NCI-H82 (cell line): ENCODE data around the gene QSOX2.
A peak's percentile ranks its signal among the peaks of the same experiment; 100 is the strongest.

Experiments
- DNase-seq: peaks from one replicate; lab custom pipeline; 2025; lab: John Stamatoyannopoulos, UW

Gene QSOX2

DNA sequence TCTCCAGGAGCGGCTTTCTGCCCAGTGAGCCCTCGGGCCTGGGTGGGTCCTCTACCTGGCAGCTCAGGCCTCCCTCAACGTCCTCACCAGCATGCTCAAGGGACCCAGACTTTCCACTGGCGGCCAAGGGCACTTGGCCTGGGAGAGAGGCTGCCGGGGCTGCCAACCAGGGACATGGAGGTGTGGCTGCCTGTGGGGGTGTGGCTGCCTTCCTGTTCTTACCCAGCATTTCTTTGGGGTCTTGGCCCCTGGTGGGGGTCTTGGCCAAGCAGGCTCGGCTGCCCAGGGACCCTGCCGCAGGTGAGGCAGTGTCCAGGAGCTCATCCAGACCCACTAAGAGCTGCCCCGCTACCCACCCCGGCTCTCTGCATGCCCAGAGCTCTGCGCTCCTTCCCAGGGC is 7.2 kb upstream of the QSOX2 start:
- no peak for DNase-seq

DNA sequence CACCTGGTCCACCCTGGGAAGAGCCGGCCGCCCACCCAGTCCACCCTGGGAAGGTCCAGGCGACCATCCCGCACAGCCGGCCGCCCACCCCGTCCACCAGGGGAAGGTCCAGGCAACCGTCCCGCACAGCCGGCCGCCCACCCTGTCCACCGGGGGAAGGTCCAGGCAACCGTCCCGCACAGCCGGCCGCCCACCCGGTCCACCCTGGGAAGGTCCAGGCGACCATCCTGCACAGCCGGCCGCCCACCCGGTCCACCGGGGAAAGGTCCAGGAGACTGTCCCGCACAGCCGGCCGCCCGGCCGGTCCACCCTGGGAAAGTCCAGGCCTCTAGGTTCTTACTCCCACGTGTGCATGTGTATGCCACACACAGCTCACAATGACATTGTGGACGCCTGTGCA is 6.7 kb upstream of the QSOX2 start:
- no peak for DNase-seq

DNA sequence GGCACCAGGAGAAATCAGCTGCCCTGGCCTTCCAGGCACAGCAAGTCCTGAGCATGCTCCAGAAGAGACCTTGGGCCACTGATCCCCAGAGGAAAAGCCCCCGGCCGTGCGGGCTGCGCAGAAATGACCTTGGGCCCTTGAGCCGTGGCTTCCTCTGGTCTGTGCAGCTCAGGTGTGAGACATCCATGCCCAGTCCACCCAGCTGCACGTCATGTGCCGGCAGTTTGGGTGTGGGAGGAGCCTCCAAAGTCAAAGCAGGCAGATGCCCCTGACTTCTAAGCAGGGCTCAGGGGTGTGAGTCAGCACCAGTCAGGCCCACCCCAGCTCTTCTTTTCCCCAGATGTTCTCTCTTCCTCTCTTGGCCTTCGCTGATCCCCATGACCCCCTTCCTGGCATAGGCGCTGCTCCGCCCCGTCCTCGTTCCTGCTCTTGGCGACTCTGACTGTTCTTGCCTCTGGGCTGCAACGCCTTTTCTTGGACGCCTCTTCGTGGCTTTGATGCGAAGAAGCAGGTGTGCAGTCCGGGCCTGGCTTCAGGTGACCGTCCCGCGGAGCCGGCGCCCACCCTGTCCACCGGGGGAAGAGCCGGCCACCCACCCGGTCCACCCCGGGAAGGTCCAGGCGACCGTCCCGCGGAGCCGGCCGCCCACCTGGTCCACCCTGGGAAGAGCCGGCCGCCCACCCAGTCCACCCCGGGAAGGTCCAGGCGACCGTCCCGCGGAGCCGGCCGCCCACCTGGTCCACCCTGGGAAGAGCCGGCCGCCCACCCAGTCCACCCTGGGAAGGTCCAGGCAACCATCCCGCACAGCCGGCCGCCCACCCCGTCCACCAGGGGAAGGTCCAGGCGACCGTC is 5.9 kb upstream of the QSOX2 start:
- no peak for DNase-seq

DNA sequence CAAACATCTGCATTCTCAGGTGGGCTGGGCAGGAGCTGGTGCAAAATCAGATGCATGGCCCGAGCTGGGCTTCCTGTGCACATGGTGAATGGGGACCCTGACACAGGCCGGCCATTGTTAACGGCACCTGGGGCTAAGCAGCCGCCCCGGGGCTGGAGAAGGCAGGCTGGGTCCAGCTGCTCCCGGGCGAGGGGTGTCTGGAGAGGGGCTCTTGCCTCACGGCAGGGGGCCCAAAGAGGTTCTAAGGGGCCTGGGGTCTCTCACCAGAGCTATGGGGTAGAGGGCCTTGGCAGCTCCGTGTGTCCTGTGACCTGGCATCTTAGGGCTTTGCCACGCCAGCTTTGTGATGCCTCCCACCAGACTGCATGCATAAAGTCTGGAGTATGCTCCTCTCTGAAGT is 5.1 kb upstream of the QSOX2 start:
- DNase-seq = no peak

DNA sequence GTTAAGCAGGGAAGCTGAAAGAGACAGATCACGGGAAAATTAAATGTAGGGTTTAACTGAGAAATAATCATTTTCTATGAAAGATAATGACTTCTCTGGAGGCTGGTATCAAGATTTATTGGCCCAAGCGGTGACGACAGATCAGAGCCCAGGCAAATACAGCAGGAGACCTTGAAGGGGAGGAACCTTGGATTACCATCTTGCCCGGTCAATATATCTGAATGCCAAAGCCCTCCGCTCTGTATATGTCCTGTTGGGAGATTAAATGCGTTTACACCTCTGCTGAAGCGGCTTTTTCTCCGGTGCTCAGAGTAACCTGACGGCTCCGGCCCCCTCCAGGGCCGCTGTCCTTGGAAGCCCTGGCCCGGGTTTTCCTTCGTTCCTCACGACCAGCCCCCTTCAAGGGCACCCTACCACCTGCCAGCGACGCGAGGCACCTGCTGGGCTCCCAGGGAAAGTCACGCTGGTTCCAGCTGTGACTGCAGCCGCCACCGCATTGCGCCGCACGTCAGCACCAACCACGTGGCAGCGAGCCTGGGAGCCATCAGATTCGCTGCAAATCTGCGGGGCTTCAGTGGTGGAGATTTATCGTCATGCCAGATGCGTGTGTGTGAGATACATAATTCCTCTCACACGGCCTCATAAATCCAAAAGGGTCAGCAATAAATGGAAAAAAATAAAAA is 4.4 kb upstream of the QSOX2 start:
- no peak for DNase-seq

DNA sequence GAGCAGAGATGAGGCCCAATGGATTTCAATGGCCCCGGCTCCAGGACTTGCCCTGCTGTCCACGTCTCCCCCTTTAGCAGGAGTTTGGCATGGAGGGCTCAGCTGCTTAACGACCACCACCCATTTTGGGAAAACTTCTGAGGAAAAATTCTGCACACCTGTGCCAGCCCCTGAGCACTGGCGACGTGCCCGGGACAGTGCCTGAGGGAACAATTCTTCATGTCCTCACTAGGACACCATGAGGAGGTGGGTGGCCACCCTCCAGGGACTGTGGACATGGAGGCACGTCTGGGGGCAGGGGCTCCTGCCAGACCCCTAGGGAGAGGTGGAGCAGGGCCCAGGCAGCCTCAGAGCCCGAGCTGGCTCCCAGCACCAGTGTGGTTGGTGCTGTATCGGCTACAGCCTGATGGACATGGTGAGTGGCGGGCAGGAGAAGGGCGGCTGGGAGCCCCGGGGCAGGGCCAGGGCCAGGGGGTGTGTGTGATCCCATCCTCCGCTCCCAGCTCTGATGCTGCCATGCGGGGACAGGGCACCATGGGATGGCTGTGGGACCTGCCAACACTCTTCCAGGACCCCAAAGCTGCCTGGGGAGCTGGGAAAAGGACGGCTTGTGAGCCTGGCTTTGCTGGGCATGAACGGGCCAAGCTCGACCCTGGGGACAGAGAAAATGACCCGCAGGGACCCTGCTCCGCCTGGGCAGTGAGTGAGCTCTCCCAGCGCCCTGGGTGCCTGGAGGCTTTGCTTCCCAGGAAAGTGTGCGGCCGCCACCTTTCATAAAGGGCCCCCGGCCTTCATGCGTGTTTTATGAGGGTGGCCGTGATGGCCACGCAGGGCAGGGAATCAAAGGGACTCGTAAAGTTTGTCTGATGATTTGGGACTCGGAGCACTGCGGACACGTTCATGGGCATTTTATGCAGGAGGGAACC is 3.6 kb upstream of the QSOX2 start:
- DNase-seq = no peak

DNA sequence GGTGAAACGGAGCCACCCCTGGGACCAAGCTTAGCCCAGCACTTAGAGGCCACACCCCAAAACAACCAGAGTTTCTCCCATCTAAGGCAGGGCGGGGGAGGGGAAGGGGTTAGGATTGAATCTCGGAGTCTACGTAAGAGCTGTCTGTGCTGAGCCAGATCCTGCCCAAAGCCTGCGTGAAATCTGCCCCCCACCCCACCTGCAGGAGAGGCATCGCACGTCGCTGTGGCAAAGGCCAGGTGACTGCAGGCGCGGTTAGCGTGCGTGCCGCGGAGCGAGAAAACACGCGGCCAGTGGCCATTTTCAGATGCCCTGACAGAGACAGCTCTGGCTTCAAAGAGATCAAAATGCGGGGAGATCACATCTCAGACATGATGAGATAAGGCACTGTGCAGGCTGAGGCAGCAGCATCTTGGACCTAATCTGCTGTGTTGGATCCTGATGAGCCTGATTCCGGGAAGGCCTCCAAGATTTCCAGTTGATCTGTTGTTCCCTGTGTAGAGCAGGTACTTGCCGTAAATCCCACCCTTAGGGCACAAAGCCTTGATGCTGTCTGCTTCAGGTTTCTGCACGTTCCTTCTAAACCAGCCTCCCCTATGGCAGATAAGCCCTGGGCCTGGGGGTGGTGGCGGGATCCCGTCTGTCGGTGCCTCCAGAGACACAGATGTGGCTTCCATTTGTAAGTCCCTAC is 2.5 kb upstream of the QSOX2 start:
- DNase-seq = peak; percentile 32

DNA sequence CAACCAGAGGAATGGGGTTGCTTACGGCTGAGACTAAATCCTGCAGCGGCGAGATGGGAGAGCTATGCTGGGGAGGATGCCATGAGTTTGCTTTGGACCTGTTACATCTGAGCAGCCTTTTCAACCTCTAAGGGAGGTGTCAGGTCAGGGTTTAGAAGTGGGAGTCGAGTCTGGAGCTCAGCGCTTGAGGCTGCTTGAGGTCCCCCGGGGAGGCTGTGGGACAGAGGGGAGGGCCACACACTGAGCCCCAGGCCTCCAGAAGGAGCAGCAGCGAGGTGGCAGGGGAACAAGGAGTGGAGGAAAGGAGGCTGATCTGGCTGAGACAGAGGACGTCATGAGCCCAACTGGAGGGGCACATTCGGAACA is 1.9 kb upstream of the QSOX2 start:
- no peak for DNase-seq

DNA sequence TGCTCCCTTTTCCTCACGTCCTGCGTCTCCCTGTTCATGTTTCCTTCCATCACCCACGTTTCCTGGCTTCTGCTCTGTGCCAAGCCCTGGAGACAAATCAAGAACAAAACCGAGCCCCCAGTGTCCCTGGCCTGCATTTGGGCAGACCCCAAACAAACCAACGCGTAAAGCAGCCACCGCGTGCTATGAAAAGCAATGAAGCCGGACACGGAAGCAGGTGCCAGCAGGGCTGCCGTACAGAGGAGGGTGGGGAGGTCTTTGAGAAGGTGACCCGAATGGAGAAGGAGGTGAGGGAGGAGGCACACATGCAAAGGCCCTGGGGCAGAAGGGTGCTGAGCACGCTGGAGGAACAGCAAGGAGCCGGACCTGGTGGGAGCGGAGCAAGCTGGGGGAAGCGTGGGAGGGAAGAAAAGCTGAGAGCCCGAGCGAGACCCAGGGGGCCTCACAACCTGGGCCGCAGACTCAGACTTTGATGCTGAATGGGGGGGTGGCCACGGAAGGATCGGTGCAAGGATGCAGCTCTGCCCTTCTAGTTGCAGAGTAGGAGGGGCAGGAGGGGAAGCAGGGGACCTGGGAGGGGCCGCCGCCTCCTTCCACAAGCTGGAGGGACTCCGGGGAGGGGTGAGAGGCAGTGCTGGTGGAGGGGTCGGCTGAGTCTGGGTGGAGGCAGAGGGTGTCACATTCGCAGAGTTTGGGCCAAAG is 1.4 kb upstream of the QSOX2 start:
- no peak for DNase-seq

DNA sequence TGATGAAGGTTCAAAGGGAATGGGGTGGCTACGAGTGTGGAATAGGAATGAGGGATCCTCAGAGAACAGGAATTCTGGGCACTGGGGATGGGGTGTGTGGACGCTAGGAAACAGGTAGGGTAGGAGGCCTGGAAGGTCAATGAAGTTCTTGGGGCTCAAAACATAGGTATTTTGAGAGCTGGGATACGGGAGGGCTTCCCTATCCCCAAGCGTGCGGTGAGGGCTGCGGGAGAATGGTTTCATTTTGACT is 718 bp downstream of the QSOX2 start:
- no peak for DNase-seq

DNA sequence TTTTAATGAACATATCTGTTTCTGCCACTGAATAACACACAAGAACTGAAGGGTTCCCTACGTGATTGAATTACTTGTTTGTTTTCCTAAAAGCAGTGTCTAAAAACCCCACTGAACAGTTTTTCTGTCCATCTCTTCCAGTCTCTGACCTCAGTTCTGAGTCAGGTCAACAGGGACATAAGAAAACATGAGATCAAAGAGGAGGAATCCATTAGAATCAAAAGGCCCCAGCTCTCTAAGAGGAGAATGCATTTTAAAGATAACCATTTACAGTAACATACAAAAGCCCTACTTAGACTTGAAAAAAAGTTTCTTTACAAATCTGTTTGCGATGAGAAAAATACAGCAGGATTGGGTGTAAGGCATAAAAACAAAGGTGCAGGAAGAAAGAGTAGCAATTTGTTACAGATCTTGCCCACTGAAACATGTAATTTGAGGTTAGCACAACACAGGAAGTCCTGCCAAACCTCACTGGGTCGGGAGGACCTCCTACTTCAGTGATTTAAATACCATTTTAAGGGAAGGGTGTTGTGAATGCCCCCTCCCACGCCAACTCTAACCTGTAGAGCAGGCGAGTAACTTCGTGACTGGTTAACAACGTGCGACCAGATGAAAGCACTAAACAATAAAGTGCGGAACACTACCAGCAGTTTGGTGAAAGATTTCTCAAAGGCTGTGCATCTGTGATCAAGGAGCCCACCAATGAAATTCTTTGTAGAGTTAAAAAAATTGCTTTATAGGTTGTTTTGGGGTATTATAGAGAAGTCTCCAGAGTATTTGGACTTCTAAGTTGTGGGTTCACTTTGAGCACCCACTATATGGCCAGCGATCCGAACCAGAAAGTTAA is 1.3 kb downstream of the QSOX2 start:
- no peak for DNase-seq

DNA sequence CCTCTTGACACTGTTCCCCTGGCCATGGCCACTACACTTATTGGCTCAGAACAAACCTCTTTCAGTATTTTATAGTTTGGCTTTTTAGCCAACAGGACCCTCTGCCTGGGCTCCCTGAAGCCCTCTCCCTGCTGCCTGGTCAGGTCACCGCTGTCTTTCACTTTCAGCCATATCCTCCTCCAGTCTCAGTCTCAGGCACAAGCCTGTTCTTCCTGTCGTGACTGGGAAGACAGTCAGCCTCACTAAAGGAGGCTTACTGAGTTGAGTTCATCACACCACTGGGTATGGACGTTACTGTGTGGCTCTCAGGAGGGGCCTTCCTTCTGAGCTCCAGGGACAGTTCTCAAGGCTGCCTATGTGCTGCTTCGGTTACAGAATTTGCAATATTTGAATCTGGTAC is 2.0 kb downstream of the QSOX2 start:
- no peak for DNase-seq

DNA sequence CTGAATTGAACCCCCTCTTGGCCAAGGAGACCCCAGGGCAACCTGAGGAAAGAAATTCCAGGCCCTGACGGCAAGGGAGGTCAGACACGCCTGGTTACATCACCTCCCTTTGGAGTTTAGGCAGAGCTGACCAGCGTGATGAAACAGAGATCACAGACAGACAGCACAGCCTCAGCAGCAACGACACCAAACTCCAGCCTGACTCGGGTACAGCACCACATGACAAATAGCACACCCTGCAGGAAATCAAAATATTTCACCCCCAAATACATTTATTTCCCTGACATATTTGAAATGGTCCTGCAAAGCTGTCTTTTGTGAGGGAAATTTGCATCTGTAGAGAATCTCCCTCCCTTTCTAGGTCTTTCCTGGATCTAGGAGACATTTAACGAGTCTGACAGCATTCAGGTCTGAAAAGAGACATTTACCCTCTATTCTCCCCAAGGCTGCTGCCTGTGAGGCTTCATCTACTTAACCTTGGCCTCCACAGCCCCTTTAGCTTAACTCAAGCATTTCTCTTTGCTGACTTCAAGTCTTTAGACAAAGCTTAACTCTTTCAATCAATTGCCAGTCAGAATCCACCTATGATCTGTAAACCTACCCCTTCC is 2.6 kb downstream of the QSOX2 start:
- no peak for DNase-seq

DNA sequence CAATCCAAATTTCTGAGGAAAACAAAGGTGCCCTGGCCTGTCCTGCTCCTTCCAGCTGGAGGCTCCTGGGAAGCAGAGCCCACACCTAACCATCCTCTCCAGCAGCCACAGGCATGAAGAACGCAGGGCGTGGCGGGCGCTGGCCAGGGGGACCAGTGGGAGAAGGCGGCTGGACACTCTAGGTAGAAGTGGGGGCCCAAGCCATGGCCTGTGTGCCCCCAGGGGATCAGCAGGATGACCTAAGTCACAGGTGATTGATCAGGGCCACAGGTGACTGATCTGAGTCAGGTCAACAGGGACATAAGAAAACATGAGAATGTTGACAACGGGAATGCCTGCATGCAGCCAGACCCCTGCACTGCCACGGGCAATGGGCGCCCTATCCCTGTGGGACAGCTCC is 3.4 kb downstream of the QSOX2 start:
- DNase-seq = no peak

DNA sequence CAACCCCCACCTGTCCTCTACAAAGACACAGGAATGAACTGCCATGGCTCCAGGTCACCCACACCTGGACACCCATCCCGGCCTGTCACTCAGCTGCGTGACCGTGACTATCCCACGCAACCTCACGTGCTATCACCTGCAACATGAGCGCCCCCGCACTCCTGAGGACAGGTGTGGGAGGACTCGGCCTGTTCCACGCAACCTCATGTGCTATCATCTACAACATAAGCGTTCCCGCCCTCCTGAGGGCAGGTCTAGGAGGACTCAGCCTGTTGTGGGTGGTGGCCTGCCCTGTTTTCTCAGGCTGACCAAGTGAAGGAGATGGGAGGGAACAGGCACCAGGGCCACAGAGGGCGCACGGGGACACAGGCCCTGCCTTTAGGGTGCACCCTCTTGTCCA is 4.1 kb downstream of the QSOX2 start:
- DNase-seq = no peak

DNA sequence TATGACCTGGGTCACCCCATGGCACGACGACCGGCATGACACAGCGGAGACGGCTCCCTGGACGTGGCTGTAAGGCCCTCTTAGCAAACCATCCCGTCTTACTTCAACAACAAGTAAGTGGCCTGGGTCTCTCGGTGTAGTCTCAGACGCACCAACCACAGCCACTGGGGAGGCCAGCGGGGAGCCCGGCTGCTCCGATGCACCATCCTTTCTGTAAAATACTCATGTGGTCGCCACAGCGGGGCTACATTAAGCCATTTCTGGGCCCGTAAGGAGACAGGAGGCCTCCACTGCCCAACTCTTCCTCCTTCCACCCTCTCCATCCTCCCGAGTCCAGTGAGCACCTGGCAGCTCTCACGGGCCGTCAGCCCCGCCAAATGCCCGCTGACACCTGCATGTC is 4.7 kb downstream of the QSOX2 start:
- no peak for DNase-seq

DNA sequence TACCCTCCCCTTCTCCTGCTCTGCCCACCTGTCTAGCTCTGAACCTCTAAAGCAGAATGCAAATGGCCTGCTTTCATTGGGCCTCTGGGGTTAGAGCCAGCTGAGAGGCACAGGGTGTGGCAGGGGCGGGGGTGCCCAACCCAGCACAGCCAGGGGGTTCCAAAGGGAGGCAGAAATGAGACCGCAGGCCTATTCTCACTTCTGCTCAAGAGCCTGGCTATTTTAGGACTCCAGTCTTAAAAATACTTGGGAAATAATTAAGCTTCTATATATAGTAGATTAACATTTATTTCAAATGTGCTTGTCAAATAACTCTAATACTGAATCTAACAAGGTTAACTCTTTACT is 5.7 kb downstream of the QSOX2 start:
- no peak for DNase-seq

DNA sequence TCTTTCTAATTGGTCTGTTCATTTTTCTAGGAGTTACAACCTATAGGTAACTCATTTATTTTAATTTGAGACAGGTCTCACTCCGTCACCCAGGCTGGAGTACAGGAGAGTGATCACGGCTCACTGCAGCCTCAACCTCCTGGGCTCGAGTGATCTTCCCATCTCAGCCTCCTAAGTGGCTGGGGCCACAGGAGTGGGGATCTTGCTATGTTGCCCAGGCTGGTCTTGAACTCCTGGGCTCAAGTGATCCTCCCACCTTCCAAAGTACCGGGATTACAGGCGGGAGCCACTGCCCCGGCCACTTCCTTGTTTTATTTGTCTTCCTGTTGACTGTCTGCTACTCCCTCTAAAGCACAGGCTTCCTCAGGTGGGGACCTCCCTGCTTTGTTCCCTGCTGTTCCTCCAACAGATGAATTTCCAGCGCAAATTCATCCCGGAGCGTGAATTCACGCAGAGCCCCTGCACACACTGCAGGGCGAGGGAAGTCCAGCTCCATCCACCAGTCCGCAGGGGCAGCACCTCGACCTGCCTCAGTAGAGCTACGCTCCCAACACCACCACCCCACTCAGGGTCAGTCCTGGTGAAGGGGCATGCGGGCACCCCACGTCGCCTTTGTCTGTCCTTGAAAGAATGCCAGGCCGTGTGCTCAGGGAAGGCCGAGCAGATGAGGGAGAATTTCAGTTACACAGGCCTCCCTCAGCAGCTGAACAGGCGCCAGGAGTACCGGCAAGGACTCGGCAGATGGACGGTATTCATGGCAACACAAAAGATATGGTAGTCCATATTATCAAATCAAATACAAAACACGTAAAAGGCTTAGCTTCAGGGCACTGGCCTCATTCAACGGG is 6.3 kb downstream of the QSOX2 start:
- no peak for DNase-seq

DNA sequence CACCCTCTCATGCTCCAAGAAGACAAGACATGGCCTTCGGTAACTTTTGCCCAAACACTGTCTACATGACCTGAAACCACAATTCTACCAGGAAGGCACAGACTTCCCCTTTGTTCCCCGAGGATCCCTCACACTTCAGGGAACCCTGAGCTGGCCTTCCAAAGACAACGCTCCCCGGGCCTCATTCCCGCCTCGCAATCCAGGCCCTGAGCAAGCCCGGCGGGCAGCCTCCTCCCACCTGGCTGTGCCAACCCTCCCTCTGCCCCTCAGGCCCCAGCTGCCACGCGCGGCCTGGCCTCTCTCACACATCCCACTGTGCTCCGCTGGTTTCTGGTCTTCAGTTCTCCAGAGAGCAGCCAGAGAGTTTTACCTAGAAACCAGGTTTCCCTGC is 7.3 kb downstream of the QSOX2 start:
- DNase-seq = no peak
